DOHH2 (cell line): ENCODE measurements around the gene SNAPC5.
A peak's percentile ranks its signal among the peaks of the same experiment; 100 is the strongest.
"Not testable (repeated sequence)": the region's sequence is repeated elsewhere in the genome, so short reads cannot be mapped to it uniquely, and the experiment has no call there.

Experiments
- H3F3A ChIP-seq: fragments of 200-600 bp; sonication (generic), shearing (Covaris generic); 2 replicates; pipeline ENCODE4 v1.6.0; 2016; ENCODE audit warnings: antibody characterized with exemption, mild to moderate bottlenecking; ENCODE audit not compliant: control insufficient read depth, insufficient read depth
- H3K27ac ChIP-seq: fragments of 200-600 bp; sonication (generic); 2 replicates; pipeline ENCODE4 v1.5.1; 2014; ENCODE audit warnings: low read depth, mild to moderate bottlenecking, low read length, moderate library complexity
- H3K27me3 ChIP-seq: fragments of 200-600 bp; sonication (generic); 2 replicates; pipeline ENCODE4 v1.6.1; 2014; ENCODE audit warnings: mild to moderate bottlenecking, low read length, mixed read lengths; ENCODE audit not compliant: control insufficient read depth
- H3K36me3 ChIP-seq: fragments of 200-600 bp; sonication (generic); 2 replicates; pipeline ENCODE4 v1.6.1; 2014; ENCODE audit warnings: mild to moderate bottlenecking, low read length, moderate library complexity, mixed read lengths; ENCODE audit not compliant: control insufficient read depth
- H3K4me1 ChIP-seq: fragments of 200-600 bp; sonication (generic); 2 replicates; pipeline ENCODE4 v1.6.1; 2014; ENCODE audit warnings: mild to moderate bottlenecking, low read length, mixed read lengths; ENCODE audit not compliant: control insufficient read depth
- H3K4me2 ChIP-seq: fragments of 200-600 bp; sonication (generic); 2 replicates; pipeline ENCODE4 v1.6.0; 2014; ENCODE audit warnings: mild to moderate bottlenecking, low read length, moderate library complexity
- H3K4me3 ChIP-seq: fragments of 200-600 bp; sonication (generic); 2 replicates; pipeline ENCODE4 v1.5.1; 2014; ENCODE audit warnings: mild to moderate bottlenecking, low read length, mixed read lengths
- H3K79me2 ChIP-seq: fragments of 200-600 bp; sonication (generic); 2 replicates; pipeline ENCODE4 v1.6.1; 2014; ENCODE audit warnings: mild to moderate bottlenecking, low read length, mixed read lengths; ENCODE audit not compliant: control insufficient read depth
- H3K9me2 ChIP-seq: fragments of 200-600 bp; sonication (generic); replicated peaks from 2 replicates; pipeline ENCODE4 v1.6.1; 2014; ENCODE audit warnings: mild to moderate bottlenecking, low read length, mixed read lengths; ENCODE audit not compliant: control insufficient read depth
- H3K9me3 ChIP-seq: fragments of 200-600 bp; sonication (generic); 2 replicates; pipeline ENCODE4 v1.6.1; 2014; ENCODE audit warnings: antibody characterized with exemption, low read length, mixed read lengths; ENCODE audit not compliant: control insufficient read depth, insufficient read depth
- H4K20me1 ChIP-seq: fragments of 200-600 bp; sonication (generic); 2 replicates; pipeline ENCODE4 v1.6.0; 2014; ENCODE audit warnings: low read depth, mild to moderate bottlenecking, antibody characterized with exemption, low read length, moderate library complexity; ENCODE audit not compliant: control insufficient read depth, insufficient read depth
- EZH2phosphoT487 ChIP-seq: fragments of 200-600 bp; sonication (generic); IDR thresholded peaks from 2 replicates; pipeline ENCODE4 v1.6.1; 2017; ENCODE audit warnings: borderline replicate concordance, mild to moderate bottlenecking, antibody characterized with exemption, low read length, moderate library complexity, mixed read lengths
- TF ChIP-seq, protein P1 (sequence below): fragments of 200-600 bp; sonication (generic); IDR thresholded peaks from one replicate; pipeline ENCODE4 v1.5.1; 2014; ENCODE audit warnings: antibody characterized with exemption, mild to moderate bottlenecking, low read depth, low read length; ENCODE audit not compliant: poor library complexity, severe bottlenecking

Gene SNAPC5

GRCh38 chr15:66502491-66502890 is 4.9 kb upstream of the SNAPC5 start:
- Histone ChIP-seq H3K9me3 (no peaks in the 10 kb centered on the region), H3F3A (peaks cover 67% of the 10 kb centered on the region), H3K27me3 (no peaks in the 10 kb centered on the region), H3K4me2 (peak overlapping the region; percentile 78), H3K4me1 (peaks cover 56% of the 10 kb centered on the region), H3K9me2 (no peaks in the 10 kb centered on the region), H4K20me1 (peaks cover 23% of the 10 kb centered on the region), H3K36me3 (peaks cover 80% of the 10 kb centered on the region), H3K79me2 (peaks cover 67% of the 10 kb centered on the region), H3K4me3 (peak overlapping the region; percentile 98), H3K27ac (peak overlapping the region; percentile 90)
- TF ChIP-seq EZH2phosphoT487, result no peak
- TF ChIP-seq, protein P1, sequence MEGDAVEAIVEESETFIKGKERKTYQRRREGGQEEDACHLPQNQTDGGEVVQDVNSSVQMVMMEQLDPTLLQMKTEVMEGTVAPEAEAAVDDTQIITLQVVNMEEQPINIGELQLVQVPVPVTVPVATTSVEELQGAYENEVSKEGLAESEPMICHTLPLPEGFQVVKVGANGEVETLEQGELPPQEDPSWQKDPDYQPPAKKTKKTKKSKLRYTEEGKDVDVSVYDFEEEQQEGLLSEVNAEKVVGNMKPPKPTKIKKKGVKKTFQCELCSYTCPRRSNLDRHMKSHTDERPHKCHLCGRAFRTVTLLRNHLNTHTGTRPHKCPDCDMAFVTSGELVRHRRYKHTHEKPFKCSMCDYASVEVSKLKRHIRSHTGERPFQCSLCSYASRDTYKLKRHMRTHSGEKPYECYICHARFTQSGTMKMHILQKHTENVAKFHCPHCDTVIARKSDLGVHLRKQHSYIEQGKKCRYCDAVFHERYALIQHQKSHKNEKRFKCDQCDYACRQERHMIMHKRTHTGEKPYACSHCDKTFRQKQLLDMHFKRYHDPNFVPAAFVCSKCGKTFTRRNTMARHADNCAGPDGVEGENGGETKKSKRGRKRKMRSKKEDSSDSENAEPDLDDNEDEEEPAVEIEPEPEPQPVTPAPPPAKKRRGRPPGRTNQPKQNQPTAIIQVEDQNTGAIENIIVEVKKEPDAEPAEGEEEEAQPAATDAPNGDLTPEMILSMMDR, result no peak

- H3K4me3 ChIP-seq, H3K27me3 ChIP-seq, H3K9me2 ChIP-seq, H3K9me3 ChIP-seq: not testable (repeated sequence)
- Histone ChIP-seq H3K4me2 (peak overlapping the region; percentile 17; the same call in 1 of the 2 replicates), H3K79me2 (peaks cover 68% of the 10 kb centered on the region), H3K27ac (peak overlapping the region; percentile 90), H3K4me1 (peaks cover 58% of the 10 kb centered on the region), H4K20me1 (peaks cover 23% of the 10 kb centered on the region), H3K36me3 (peaks cover 93% of the 10 kb centered on the region), H3F3A (peaks cover 67% of the 10 kb centered on the region)
Observed at GRCh38 chr15:66500346-66500745, 2.8 kb upstream of the SNAPC5 start.

GRCh38 chr15:66498501-66499386 is 1.2 kb upstream of the SNAPC5 start:
- Histone ChIP-seq H3K9me2 (no peaks in the 10 kb centered on the region), H3K4me3 (no peak overlapping the region; the same call in 1 of the 2 replicates), H3K4me1 (peaks cover 58% of the 10 kb centered on the region), H3F3A (peaks cover 70% of the 10 kb centered on the region), H3K27ac (peak overlapping the region; percentile 90), H3K27me3 (no peaks in the 10 kb centered on the region), H3K4me2 (peak overlapping the region; percentile 97), H3K79me2 (peaks cover 68% of the 10 kb centered on the region), H3K9me3 (no peaks in the 10 kb centered on the region), H3K36me3 (peaks cover 98% of the 10 kb centered on the region), H4K20me1 (peaks cover 18% of the 10 kb centered on the region)
- TF ChIP-seq, protein P1, result peak; percentile 50
- no peak for TF ChIP-seq EZH2phosphoT487

DNA sequence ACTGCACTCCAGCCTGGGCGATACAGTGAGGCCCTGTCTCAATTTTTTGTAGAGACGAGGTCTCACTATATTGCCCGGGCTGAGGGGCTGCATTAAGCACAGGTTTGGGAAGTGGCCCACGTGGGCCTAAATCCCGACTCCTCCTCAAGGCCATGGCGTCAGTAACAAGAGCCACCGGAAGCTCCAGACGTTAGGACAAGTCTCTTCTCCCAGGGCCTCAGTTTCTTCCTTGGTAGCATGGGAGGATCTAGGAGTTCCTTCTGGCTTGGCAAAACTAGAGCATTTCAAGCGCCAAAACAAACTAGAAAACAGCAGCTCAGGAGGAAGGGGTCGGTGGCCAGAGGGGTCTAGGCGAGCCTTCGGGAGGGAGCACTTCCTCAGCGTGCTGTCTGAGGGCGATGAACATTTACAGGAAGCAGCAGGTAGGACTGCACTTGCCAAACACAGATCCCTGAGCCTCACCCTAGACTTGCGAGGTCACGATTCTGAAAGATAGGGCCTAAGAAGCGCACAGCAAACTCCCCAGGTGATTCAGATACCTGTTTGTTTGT is 536 bp downstream of the SNAPC5 start:
- Histone ChIP-seq H3K27ac (peak overlapping the region; percentile 90), H3K9me3 (no peaks in the 10 kb centered on the region), H4K20me1 (peaks cover 4% of the 10 kb centered on the region), H3K4me1 (peaks cover 45% of the 10 kb centered on the region), H3K36me3 (peaks cover 98% of the 10 kb centered on the region), H3K79me2 (peaks cover 50% of the 10 kb centered on the region), H3K4me3 (peak overlapping the region; percentile 100), H3K9me2 (no peaks in the 10 kb centered on the region), H3K4me2 (peak overlapping the region; percentile 97), H3F3A (peaks cover 65% of the 10 kb centered on the region), H3K27me3 (no peaks in the 10 kb centered on the region)
- no peak for TF ChIP-seq EZH2phosphoT487
- TF ChIP-seq, protein P1, result no peak
